Activated T-cell treated with anti-CD3 and anti-CD28 coated beads for 4 hours (primary cell): ENCODE measurements around the gene GALNT16.
"Not testable (repeated sequence)": the region's sequence is repeated elsewhere in the genome, so short reads cannot be mapped to it uniquely, and the experiment has no call there.

Experiments used
- DNase-seq: peaks from one replicate; pipeline ENCODE4 v3.0.0-alpha.2; 2020

GALNT16 gene

DNA sequence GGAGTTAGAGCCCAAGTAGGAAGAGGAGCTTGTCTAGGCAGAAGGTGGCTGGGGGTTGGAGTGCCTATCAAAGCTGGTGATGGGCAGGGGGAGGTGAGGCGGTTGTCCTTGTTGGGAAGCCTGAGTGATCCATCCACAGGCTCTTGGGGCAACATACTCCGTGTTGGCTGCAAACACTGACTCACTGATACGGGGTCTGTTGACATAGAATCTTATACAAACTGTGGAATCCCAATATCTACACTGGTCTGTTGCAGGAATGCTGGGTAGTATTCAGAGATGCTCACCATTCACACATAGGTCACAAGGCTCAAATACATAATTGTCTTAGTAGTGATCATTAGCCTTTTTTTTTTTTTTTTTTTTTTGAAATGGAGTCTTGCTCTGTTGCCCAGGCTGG lies 112.2 kb downstream of the GALNT16 start:
- no peak for DNase-seq

DNA sequence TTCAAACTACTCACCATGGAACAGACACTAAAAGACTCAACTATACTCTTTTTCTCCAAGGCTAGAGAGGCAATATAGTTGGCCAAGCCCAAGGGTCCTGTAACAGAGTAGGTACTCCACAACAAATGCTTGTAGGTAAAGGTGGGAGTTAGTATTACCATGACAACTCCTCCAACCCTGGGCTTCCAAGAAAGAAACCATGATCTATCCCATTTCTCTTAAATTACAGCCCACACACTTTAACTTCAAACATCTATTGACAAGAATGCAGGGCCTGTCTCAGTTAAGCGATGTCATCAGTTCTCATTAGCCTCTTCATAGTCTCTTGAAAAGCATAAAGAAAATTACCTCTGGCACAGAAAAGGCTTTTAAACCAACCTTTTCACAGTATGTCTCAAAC lies 113.1 kb downstream of the GALNT16 start:
- no peak for DNase-seq

DNA sequence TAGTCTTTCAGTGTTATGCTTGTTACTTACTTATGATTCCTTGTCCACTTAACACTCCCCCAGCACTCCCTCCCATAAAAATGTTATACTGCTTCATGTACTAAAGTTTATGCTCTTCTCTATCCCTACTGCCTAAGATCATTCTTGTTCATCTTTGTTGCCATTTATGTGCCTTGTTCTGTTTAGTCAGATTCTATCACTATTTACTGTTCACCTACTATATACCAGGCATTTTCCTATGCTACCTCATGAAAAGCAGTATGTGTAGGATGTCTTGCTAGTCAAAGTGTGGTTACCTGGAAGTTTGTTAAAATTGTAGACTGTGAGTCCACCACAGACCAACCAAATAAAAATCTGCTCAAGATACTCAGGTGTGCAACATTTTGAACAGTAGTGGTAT lies 114.3 kb downstream of the GALNT16 start:
- DNase-seq, result no peak

DNA sequence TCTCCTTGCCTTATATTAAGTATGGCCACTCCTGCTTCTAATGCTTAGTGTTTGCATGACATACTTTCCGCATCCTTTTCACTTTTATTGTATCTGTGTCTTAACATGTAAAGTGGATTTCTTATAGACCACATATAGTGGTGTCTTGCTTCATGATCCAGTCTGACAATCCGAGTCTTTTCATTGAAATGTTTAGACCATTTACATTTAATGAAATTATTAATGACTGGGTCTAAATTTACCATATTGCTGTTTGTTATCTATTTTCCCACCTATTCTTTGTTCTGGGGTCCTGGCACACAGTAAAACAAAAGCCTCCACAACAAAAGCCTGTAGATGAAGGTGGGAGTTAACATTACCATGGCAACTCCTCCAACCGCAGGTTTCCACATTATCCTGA lies 115.2 kb downstream of the GALNT16 start:
- no peak for DNase-seq

DNA sequence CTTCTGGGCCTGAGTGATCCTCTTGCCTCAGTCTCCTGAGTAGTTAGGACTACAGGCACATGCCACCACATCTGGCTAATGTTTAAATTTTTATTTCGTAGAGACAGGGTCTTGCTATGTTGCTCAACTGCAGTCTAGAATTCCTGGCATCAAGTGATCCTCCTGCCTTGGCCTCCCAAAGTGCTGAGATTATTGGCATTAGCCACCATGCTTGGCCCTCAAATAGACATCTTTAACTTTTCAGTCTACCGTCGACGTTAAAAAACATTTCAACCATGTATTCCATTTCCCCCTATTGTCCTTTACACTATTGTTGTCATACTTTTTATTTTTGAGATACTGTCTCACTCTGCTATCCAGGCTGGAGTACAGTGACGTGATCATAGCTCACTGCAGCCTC lies 115.8 kb downstream of the GALNT16 start:
- DNase-seq, result no peak

DNA sequence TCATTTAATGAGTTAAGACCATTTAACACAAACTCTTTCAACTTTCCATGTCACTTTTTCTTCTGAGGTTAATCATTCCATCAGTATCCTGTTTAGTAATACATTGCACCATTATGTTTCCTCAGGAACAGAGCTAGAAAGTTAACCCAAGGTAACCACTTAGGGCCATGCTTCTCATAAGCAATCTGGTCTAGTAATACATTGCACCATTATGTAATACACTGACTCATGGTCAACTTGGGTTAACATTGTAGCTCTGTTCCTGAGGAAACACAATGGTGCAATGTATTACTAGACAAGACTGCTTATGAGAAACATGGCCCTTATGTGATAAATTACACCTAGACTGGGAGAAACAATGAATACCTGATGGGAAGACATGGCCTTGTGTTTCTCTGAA lies 116.5 kb downstream of the GALNT16 start:
- DNase-seq, result no peak

DNA sequence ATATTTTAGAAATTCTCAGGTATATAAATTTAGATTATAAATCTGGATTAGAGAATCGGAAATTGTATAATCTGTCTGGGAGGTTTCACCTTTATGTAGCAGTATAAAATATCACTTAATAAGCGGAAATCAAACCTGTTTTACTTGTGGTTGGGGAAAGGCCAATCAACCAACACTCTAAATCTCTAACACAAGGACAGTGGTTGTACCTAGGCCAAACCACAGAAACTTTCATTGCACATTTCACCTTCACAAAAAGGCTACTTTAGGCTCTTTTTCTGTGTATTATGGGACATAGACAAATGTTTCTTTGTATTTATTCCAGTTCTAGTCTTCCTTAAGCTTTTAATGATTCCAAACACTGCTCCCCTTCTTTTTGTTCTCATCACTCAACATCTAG lies 118.3 kb downstream of the GALNT16 start:
- DNase-seq, result no peak

DNA sequence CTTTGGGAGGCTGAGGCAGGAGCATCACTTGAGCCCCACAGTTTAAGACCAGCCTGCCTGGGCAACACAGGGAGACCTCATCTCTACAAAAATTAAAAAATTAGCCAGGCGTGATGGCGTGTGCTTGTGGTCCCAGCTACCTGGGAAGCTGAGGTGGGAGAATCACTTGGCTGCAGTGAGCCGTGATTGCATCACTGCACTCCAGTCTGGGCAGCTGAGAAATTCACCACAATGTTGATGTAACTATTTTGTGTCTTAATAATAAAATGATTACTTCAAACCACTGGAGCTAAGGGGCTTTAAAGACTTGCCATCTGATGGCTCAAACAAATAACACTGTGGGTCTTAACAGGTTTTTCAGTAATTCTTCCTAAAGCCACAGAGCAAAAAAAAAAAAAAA lies 127.4 kb downstream of the GALNT16 start:
- DNase-seq, result no peak

DNA sequence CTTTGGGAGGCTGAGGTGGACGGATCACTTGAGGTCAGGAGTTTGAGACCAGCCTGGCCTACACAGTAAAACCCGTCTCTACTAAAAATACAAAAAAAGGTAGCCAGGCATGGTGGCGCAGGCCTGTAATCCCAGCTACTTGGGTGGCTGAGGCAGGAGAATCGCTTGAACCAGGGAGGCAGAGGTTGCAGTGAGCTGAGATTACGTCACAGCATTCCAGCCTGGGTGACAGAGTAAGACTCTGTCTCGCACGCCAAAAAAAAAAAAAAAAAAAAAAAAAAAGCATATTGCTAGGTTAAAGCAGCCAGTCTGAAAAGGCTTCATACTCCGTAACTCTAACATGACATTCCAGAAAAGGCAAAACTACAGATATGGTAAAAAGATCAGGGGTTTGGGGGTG lies 131.4 kb downstream of the GALNT16 start:
- DNase-seq, result not testable (repeated sequence)

DNA sequence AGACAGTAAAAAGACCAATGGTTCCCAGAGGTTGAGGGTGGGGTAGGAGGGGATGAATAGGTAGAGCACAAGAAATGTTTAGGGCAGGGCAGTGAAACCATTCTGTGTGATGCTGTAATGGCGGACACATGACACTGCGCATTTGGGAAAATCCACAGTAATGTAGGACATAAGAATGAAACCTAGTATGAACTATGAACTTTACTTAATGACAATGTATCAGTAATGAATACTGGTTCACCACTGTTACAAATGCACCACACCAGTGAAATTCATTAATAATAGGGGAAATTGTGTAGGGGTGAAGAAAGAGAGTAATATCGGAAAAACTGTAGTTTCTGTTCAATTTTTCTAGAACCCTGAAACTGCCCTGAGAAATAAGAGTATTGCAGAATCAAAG lies 132.5 kb downstream of the GALNT16 start:
- DNase-seq, result no peak

DNA sequence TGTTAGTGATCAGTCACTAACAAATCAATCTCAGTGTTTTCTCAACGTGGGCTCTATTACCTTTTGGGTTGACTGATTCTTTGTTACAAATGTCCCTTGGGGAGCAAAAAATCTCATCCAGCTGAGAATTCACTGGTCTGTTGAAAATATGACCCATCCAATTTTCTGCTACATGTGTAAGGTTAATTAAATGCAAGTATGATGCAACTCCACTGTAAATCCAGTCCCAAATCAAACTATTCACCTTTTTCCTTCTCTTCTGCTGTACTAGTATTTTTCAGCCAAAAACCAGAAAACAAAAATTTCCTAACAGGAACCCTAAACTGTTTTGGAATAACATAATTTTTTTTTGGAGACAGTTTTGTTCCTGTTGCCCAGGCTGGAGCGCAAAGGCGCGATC lies 136.0 kb downstream of the GALNT16 start:
- DNase-seq, result no peak

DNA sequence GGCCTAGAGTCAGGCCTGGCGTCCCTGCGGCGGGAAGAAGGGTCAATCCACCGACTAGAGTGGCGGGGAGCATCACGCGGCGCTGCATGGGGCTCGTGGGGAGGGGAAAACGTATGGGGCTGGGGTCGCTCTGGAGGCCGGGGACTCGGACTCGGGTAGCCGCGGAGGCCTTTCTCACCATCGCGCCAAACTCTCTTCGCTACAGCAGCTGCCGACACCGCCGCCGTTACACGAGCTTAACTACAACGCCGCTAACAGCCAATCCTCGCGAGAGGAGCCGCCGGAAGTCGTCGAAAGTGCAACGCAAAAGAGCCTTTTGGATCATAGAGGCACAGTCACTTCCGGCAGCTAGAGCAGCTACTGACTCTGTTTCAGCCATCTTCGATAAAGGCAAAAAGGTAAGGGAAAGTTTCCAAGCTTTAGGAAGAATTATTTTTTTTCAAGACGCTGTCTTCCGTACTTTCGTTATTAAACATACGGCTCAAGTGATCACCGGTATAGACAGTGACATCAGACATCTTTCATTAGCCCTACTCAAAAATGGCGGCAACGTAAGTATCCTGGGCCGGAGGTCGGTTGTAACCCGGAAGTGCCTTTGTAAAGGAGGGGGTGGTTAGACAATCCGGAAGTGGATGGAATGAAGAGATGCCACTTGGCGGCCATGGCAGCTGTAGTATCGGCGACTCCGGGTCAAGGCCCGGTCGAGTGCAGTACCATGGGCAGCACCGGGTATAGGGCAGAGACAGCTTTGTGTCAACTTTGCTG lies 138.3 kb downstream of the GALNT16 start, which contains the start of the genes ERH and SLC39A9:
ERH (minus strand) TSS at position 247 of the 765 bp plus-strand sequence; CDS start at position 181, 66 bp downstream.
SLC39A9 (plus strand) TSS at position 640 of the 765 bp plus-strand sequence. CDS start 678 bp downstream, outside the sequence.
- peak; percentile 91 for DNase-seq

DNA sequence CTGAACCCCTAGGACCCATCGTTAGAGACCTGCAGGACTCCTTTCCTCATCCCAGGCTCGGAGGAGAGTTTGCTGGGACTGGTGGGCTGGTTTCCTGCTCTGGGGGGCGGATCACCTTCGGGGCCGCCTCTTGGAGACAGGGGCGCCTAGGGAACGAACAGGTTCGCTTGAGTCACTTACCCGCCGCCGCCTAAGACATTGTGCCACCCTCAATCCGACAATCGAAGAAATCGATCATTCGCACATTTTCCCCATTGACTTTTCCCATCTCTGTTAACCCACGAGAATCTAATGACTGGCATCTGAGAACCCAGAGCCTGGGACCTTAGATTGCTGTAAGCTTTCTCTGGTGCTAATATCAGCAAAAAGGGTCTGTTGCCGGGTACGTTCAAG lies 138.9 kb downstream of the GALNT16 start:
- DNase-seq, result no peak

DNA sequence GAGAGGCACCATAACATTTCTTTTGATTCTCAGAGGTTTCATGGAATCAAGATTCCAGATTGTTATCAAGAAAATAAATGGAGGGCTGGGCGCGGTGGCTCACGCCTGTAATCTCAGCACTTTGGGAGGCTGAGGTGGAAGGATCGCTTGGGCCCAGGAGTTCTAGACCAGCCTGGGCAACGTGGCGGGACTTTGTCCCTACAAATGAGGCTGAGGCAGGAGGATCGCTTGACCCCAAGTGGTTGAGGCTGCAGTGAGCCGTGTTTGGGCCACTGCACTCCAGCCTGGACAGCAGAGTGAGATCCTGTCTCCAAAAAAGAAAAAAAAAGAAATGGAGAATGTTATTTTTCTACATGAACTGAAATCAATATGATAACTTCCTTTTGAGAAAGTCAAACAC lies 139.8 kb downstream of the GALNT16 start:
- no peak for DNase-seq

DNA sequence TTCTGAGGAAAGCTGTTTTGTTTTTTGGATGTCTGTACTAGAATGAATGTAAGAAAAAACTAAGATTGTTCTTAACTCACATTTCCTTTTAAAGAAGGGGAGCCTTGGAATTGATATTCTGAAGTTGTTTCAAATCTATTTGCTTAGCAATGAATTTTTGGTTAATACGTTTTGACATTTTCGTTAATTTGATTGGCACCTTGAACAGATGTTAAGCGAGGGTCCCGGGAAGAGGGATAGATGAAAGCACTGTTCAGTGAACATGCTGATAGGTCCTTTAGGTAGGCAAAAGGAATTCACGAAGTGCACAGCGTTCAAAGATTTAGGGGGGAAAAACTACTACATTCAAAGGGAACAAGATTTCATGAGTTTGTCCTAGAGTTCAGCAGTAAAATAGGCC lies 140.2 kb downstream of the GALNT16 start:
- DNase-seq, result no peak

DNA sequence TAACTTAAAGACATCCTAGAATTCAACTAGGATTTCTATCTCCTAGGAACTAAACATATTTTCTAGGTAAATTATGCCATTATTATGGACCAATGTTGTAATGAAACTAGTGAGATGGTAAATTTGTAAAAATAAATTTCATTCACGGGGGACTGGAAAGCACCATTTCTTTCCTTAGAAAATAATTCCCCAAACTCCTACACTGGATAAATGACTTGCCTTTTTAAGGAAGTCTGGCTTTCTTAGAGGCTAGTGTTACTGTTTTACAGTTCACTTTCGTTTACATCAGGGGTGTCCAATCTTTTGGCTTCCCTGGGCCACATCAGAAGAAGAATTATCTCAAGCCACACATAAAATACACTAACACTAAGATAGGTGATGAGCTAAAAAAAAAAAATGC lies 141.9 kb downstream of the GALNT16 start:
- no peak for DNase-seq

DNA sequence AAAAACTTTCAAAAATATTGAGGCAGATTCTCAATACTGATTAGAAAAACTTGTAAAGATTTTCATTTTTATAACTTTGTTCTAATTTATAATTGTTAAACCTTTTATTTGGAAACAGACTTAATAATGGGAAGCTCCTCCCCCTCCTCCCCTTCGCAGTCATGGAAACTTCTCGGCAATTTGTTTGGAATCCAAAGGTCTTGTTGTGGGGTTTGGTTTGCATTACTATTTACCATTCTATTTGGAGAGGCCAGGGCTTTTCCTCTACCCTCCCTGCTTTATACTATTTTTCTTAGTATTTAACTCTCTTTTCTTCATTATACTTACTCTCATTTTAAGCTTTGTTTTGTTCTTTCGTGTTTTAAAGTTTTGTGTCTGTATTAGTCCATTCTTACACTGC lies 144.5 kb downstream of the GALNT16 start:
- DNase-seq, result no peak

DNA sequence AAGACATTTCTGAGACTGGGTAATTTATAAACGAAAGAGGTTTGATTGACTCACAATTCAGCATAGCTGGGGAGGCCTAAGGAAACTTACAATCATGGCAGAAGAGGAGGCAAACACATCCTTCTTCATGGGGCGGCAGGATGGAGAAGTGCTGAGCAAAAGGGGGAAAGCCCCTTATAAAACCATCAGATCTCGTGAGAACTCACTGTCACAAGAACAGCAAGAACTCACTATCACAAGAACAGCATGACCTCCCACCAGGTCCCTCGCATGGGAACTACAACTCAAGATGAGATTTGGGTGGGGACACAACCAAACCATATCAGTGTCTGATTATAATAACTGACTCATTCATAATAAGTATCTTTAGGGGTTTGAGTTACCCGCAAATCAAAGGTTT lies 144.9 kb downstream of the GALNT16 start:
- no peak for DNase-seq

DNA sequence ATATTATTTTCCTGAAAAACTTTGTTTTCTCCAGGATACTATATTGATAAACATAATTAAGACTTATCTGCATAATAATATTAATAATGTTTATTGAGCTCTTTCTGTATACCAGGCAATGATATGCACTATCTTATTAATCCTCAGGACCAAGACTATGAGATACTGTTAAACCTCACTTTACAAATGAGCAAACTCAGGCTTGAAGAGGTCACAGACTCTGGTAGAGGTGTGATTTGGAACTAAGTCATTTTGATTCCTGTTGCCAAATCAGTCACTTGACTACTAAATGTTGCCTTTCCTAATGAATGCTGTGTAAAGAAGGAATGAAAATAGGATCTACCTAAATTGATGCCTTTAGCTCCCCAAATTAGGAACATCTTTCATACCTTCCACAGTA lies 145.8 kb downstream of the GALNT16 start:
- DNase-seq, result no peak
